Epithelial cell of esophagus (primary cell): ENCODE data around the gene NEIL1.

Experiments
- DNase-seq: peaks from one replicate; pipeline ENCODE4 v3.0.0; 2010; ENCODE audit warnings: low read depth
- H3K4me3 ChIP-seq: 2 replicates; pipeline ENCODE4 v1.5.1; 2011; ENCODE audit warnings: mild to moderate bottlenecking, low read length, control low read depth
- TF ChIP-seq, protein P1 (sequence below): IDR thresholded peaks from 2 replicates; pipeline ENCODE4 v1.5.1; 2011; ENCODE audit warnings: low read depth, mild to moderate bottlenecking, low read length, control low read depth, inconsistent platforms; ENCODE audit not compliant: insufficient read depth; ENCODE audit errors: missing control alignments

The NEIL1 gene

GRCh38 chr15:75360391-75360790 is 13.6 kb downstream of the NEIL1 start:
- H3K4me3 ChIP-seq: no peak overlapping the region
- no peak for DNase-seq
- TF ChIP-seq, protein P1, sequence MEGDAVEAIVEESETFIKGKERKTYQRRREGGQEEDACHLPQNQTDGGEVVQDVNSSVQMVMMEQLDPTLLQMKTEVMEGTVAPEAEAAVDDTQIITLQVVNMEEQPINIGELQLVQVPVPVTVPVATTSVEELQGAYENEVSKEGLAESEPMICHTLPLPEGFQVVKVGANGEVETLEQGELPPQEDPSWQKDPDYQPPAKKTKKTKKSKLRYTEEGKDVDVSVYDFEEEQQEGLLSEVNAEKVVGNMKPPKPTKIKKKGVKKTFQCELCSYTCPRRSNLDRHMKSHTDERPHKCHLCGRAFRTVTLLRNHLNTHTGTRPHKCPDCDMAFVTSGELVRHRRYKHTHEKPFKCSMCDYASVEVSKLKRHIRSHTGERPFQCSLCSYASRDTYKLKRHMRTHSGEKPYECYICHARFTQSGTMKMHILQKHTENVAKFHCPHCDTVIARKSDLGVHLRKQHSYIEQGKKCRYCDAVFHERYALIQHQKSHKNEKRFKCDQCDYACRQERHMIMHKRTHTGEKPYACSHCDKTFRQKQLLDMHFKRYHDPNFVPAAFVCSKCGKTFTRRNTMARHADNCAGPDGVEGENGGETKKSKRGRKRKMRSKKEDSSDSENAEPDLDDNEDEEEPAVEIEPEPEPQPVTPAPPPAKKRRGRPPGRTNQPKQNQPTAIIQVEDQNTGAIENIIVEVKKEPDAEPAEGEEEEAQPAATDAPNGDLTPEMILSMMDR: no peak

DNA sequence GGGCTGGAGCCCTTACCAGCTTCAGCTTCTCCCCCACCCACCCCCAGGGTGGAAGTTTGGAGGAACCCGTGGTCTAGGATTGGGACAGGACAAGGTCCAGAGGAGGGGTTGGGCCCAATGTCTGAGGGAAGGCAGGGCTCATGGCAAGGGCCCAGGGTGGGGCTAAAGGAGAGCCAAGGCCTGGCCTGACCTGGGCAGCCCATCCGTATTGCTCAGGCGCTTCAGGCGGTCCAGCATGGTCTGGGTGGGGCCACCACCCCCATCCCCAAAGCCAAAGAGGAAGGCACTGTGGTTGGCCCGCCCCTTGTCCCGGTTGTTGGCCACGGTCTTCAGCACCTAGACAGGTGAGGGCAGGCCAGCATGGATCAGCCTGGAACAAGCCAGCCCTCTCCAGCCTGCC is 14.0 kb downstream of the NEIL1 start:
- no peak overlapping the region for H3K4me3 ChIP-seq
- TF ChIP-seq, protein P1: no peak
- no peak for DNase-seq

GRCh38 chr15:75361361-75361988 is 14.6 kb downstream of the NEIL1 start:
- DNase-seq: no peak
- TF ChIP-seq, protein P1: no peak
- no peak overlapping the region for H3K4me3 ChIP-seq

DNA sequence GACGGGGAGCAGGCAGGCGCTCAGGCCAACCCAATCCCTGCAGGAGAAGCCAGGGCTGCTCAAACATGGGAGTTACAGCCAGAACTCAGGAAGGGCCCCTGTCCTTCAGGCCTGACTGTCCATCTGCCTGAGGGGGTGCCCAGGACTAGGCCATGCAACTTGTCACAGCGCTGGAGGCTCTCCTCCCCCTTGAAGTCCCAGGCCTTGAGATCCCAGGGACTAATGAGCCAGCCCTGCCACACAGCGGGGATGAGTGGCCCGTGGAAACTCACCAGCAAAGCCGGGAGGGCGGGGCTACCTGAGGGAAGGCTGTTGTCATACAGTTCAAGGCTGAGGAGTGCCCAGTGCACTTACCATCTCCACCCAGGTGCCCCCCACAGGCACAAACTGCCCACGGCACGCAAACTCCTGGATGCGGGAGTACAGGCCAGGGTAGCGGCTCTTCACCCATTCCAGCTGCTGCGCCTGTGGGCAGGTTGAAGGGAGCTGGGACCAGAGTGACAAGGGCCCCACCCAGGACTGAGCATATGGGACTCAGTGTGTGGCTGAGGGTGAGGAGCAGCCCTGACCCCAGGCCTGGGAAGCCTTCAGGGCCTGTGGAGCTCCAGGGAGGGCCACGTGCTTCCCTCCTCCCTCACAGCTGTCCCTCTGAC is 15.3 kb downstream of the NEIL1 start:
- H3K4me3 ChIP-seq: no peak overlapping the region
- TF ChIP-seq, protein P1: no peak
- DNase-seq: no peak

DNA sequence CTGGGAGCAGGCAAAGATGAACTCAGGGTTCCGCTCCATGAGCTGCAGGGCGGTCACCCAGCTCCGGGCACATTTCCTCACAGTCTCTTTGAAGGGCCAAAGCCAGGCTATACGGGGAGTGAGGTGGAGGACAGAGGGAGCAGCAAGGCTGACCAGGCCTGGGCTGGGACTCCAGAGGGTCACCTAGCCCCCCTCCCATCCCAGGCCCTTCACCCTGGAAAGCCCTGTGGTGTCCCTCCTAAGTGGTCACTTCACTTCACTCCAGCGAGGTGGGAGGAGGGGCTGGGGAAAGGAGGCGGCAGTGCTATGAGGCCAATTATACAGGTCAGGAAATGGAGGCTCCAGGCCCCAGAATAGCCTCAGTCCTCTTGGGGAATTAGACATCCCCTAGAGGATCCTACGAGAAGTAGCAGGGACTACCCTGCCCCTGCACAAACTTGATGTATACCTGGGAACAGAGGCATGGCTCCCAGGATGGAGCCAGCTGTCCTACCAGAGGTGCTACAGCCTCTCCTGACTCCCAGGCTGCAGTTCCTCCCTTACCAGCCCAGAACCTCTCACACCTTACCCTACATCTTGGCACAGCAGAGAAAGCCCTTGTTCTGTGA is 15.9 kb downstream of the NEIL1 start:
- TF ChIP-seq, protein P1: no peak
- DNase-seq: no peak
- H3K4me3 ChIP-seq: no peak overlapping the region

- no peak overlapping the region for H3K4me3 ChIP-seq
- TF ChIP-seq, protein P1: no peak
Measured at GRCh38 chr15:75363786-75364185, 16.9 kb downstream of the NEIL1 start.

More at GRCh38 chr15:75363786-75364185, 16.9 kb downstream of the NEIL1 start:
- no peak for DNase-seq
